IPS-18c (cell line): ENCODE results near the gene GPATCH1.
A peak's percentile ranks its signal among the peaks of the same experiment; 100 is the strongest.

ENCODE experiments used
- H3K4me3 ChIP-seq: 2 replicates; pipeline ENCODE4 v1.7.0; 2013; ENCODE audit warnings: low read depth, mild to moderate bottlenecking, low read length, moderate library complexity; ENCODE audit not compliant: insufficient read depth
- H3K9me3 ChIP-seq: one replicate; pipeline ENCODE4 v1.6.1; 2013; ENCODE audit warnings: mild to moderate bottlenecking, low read length, moderate library complexity; ENCODE audit not compliant: control insufficient read depth, insufficient read depth

GPATCH1 gene

DNA sequence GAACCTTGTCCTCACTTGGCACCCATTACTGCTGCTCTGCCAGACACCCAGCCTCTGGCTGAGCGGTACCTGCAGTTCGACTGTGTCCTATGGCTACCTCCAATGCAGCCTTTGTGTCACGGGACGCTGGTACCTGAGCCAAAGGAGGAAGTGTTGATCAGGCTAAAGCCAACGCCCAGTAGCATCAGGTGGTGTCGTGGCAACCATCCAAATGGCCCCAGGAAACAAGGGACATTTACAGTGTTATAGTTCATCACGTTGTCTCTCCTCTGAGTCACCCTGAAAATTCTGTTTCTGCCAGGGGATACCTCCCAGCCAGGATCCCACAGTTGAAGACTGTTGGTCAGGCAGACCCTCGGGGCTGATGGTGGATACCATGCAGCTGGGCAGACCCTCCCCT is 26.4 kb upstream of the GPATCH1 start:
- Histone ChIP-seq H3K9me3 (no peaks in the 10 kb centered on the region), H3K4me3 (no peak overlapping the region)

DNA sequence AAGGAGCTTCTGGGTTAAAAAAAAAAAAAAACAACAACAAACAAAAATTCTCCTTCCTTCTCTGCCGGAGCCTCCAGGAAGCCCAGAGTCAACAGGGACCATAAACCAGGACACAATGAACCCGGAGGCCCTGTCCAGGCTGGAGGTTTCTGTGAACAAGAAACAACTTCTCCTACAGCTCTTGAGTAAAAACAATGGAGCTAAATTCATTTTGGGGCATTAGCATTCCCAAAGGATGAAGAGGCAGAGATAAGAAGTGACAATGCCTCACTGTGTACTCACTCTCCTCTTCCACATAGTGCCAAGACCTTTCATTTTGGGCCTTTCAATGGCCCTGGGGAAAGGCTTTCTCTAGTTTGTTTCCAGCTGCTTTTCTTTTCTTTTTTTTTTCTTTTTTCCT is 25.3 kb upstream of the GPATCH1 start:
- H3K4me3 ChIP-seq: no peak overlapping the region
- no peaks in the 10 kb centered on the region for H3K9me3 ChIP-seq

DNA sequence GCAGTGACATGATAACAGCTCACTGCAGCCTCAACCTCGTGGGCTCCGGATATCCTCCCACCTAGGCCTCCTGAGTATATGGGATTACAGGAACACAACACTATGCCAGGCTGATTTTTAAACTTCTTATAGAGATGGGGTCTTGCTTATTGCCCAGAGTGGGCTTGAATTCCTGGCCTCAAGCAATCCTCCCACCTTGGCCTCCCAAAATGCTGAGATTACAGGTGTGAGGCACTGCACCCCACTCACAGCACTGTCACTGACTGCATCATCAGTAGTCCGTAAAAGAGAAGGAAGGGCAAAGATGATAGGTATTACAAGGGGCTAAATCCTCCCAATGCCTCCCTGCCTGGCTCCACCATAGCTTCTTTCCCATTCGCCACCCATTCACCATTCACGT is 20.4 kb upstream of the GPATCH1 start:
- Histone ChIP-seq H3K9me3 (no peaks in the 10 kb centered on the region), H3K4me3 (no peak overlapping the region)

DNA sequence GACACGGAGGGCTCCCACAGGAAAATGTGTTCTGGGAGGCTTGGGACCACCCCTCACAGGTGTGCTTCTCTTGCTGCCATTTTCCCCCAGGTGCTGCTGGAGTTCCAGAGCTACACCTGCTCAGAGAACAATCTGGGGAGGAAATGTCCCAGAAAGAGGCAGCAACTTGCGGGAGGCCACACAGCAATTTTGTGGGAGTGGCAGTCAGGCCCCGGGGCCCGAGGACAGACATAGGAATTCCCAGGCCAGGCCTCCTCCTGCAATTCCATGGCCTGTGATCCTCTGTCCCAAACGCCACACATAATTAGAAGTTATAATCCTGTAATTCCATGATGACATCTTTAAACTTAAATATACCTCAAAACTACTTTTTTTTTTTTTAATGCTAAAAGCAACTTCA is 18.1 kb upstream of the GPATCH1 start:
- Histone ChIP-seq H3K4me3 (0 out of 2 replicates have a peak overlapping the region, but pooled peaks have one; percentile 38), H3K9me3 (no peaks in the 10 kb centered on the region)

DNA sequence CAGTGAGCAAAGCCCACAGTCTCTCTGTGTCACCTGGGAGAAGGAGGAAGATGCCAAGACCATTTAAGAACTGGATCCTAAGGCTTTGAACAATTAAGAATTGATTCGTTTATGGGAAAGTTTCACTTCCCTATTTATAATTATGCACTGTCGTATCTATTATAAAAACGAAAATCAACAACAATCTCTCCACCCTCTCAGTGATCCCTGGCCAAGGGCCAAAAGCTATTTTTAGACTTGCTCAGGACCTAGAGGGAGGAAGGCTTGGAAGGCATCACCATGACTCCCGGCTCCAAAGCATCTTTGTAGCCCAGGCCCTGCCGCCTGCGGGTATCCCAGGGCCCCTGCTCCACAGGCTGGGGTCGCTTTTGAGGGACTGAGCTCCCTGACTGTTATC is 17.6 kb upstream of the GPATCH1 start:
- Histone ChIP-seq H3K9me3 (no peaks in the 10 kb centered on the region), H3K4me3 (peak overlapping the region; percentile 38; the same call in 1 of the 2 replicates)

DNA sequence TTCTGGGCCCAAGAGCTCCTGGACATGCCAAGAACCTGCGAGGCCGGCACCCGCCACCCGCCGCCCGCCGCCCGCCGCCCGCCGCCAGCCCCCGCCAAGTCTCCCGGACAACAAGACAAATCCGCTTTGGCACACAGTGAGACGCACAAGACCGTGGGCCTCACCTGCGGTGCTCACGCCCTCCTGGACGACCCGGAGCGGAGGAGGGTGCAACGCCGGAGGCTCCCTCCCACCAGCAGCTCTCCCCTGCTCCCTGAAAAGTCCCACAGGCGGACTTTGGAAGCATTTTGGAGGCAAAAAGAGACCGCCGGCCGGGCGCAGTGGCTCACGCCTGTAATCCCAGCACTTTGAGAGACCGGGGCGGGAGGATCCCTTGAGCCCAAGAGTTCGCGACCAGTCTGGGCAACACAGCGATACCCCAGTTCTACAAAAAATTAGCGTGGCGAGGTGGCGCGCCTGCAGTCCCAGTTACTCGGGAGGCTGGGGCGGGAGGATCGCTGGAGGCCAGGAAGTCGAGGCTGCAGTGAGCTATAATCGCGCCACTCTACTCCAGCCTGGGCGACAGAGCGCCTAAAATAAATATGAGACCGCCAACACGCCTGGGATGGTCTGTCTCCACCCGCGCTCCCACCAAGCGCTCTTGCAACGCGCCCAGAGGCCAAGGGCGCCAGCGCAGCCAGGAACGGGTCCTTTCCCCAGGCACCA is 17.1 kb upstream of the GPATCH1 start:
- Histone ChIP-seq H3K9me3 (no peaks in the 10 kb centered on the region), H3K4me3 (peak overlapping the region; percentile 75)

DNA sequence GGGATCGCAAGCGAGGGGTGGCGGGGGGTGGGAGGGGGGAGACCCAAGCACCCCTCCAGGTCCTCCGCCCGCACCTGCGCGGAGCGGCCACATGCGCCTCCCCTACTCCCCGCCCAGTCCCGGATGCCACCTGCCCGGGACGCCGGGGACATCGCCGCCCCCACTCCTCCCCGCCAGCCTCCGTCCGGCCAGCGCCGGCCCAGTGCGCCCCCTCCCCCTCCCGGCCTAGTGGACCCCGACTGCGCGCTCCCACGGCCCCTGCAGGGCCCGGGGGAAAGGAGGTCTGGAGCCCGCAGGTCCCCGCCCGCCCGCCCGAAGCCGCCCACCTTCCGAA is 16.6 kb upstream of the GPATCH1 start:
- H3K4me3 ChIP-seq: peak overlapping the region; percentile 75; the same call in 1 of the 2 replicates
- H3K9me3 ChIP-seq: no peaks in the 10 kb centered on the region

DNA sequence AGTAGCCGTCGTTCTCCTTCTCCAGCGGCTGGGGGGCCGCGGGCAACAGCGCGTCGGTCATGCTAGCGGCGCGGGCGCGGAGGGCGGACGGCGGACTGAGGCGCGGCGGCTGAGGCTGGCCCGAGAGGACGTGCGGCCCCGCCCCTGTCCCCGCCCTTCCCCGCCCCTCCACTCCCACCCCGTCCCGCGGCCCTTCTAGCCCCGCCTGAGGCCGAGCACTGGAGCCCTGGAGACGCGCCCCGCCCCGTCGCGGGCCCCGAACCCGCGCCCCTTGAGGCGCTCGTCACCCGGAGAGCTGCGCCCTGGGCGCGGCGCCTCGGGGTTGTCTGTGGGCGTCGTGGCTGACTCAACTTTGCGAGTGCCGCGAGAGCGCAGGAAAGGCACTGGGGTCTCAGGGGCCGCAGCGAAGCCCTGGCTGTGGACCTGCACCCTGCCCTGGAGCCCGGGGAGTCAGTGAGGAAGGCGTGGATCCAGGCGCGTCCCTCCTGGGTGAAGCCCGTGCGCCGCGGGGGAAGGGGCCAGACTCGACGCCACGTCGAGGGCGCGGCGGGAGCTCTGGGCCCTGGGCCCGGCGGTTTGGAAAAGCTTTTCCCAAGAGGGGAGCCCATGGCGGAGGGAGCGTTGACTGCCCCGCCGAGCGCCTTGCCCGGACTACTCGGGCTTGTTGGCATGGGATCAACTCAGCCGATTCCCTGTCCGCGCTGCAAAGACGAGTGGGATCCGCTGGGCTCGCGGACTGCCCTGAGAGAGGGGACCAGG is 16.0 kb upstream of the GPATCH1 start, which contains the start of gene RHPN2:
Gene RHPN2, minus strand, starts transcription at position 97 of the 759 bp plus-strand sequence. Its CDS starts 36 bp downstream, at position 61.
- Histone ChIP-seq H3K9me3 (no peaks in the 10 kb centered on the region), H3K4me3 (peak within 1 kb of the TSS; percentile 77)

DNA sequence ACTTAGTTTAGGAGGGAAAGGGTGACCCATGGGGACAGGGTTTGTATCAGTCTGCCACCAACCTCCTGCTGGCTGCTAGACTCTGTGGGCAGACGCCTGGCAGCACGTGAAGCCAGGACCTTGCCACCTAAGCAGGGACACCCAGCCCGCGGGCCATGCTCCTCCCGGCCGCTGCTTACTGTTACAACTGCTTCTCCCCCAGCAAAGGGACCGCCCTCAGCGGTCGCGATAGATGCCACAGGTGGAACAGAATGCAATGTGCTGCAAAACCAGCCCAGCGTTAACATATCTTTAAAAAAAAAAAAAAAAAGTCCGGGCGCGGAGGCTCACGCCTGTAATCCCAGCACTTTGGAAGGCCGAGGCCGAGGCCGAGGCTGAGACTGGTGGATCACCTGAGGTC is 14.4 kb upstream of the GPATCH1 start:
- no peak overlapping the region for H3K4me3 ChIP-seq
- no peaks in the 10 kb centered on the region for H3K9me3 ChIP-seq

DNA sequence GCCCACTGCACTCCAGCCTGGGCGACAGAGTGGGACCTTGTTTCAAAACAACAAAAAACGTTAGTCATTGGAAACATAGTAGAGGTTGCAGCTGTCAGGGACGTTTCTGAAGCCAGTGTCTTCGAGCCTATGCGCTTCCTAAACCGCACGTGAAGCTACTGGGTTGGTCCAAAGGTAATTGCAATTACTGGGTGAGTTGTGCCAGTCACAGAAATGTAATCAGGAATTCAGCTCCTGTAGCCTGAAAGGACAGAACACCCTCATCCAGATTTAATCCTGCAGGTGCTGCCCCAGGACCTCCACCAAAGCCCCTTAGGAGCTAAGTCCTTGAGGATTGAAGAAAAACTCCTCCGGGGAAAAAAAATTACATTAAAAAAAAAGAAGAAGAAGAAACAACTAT is 13.9 kb upstream of the GPATCH1 start:
- Histone ChIP-seq H3K9me3 (no peaks in the 10 kb centered on the region), H3K4me3 (no peak overlapping the region)

DNA sequence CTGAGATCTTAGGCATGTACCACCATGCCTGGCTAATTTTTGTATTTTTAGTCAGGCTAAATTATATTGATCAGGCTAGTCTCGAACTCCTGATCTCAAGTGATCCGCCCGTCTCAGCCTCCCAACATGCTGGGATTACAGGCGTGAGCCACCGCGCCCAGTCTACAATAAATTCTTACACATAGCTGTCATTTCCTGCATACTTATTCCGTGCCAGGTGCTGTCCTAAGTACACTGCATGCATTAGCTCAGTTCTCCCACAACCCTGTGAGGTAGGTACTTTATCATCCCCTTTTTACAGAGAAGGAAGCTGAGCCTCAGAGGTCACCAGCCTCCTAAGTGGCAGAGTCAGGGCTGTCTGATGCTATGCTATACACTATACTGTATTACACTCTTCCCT is 9.1 kb upstream of the GPATCH1 start:
- H3K4me3 ChIP-seq: no peak overlapping the region
- no peaks in the 10 kb centered on the region for H3K9me3 ChIP-seq

DNA sequence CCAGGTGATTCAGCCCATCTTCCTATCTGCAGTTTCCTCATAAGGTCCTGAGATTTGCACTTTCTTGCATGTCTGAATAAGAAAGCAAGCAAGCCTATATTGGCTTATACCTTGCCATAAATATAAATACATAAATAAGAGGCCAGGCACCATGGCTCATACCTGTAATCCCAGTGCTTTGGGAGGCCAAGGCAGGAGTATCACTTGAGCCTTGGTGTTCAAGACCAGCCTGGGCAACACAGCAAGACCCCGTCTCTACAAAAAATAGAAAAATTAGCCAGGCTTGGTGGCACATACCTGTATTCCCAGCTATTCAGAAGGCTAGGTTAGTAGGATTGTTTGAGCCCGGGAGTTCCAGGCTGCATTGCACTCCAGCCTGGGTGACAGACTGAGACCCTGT is 5.5 kb upstream of the GPATCH1 start:
- no peaks in the 10 kb centered on the region for H3K9me3 ChIP-seq
- no peak overlapping the region for H3K4me3 ChIP-seq

DNA sequence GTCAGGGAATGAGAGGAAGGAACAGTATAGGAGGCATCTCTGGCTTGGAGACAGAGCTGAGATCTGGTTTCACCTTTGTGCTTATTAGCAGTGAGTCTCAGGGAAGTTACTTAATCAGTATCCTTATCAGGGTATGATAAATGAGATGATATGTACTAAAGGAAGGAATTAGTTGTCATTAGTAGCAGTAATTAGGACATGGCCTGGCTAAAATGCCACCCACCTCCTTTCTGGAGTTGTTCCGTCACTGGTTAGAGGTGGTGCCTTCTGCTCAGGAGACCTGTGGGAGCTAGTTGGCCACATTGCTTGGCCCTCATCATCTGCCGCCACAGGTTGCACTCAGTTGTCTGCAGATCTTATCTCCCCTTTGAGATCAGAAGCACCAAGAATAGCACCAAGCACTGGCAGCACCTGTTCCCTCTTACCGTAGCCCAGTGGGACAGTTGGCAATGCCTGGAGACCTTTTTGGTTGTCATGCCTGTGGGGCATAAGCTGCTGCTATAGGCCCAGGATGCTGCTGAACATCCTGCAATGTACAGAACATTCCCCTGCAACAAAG is 4.7 kb downstream of the GPATCH1 start:
- no peak overlapping the region for H3K4me3 ChIP-seq
- H3K9me3 ChIP-seq: peaks cover 4% of the 10 kb centered on the region

DNA sequence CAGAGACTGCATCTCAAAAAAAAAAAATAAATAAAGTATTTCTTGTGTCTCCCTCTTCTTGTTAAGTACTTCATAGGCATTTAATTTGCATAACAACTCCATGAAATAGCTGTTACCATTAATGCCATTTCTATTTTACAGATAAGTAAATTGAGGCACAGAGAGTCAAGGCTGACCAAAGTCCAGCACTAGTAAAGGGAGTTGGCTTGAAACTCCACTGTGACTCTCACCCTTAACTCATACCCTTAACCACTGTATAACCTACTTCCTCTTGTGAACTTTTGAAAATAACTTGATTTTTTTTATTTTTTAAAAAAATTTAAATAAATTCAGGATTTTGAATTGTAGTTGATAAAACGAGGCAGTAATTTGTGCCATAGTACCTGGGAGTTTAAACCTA is 6.0 kb downstream of the GPATCH1 start:
- no peaks in the 10 kb centered on the region for H3K9me3 ChIP-seq
- no peak overlapping the region for H3K4me3 ChIP-seq

DNA sequence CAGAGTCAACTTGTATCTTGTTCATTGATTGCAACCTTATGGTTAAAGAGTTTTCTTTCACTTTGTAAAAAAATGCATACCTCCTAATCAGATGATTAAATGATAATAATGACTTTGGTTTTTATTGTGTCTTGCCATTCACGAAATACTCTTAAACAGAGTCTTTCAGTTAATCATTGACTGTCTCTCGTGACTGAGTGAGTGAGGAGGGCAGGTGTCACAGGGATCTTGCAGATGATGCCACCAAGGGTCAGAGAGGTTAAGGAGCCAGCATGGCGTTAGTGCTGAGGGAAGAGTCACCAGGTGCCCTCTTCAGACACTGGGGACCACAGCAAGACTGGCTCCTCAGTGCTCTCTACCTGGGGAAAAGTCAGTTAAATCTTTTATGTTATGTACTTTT is 8.0 kb downstream of the GPATCH1 start:
- no peak overlapping the region for H3K4me3 ChIP-seq

DNA sequence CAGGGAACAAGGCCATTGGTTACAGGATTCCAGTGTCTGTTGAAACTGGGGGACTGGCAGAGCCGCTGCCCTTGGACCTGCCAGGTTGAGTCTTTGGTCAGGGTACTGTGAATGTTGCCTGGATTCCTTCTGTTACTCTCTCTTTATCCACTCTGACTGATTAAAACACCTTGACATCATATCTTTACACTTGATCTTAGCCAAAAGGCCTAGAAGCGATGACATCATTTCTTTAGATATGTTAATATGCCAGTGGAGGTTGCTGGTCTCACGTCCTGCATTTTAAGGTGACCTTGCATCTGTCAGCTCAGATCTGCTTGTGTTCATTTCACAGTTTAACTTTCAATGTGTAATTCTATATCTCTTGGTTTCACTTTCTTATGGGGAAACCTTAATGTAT is 9.2 kb downstream of the GPATCH1 start:
- Histone ChIP-seq H3K9me3 (no peaks in the 10 kb centered on the region), H3K4me3 (no peak overlapping the region)

More for the DNA sequence above, 8.0 kb downstream of the GPATCH1 start:
- no peaks in the 10 kb centered on the region for H3K9me3 ChIP-seq

DNA sequence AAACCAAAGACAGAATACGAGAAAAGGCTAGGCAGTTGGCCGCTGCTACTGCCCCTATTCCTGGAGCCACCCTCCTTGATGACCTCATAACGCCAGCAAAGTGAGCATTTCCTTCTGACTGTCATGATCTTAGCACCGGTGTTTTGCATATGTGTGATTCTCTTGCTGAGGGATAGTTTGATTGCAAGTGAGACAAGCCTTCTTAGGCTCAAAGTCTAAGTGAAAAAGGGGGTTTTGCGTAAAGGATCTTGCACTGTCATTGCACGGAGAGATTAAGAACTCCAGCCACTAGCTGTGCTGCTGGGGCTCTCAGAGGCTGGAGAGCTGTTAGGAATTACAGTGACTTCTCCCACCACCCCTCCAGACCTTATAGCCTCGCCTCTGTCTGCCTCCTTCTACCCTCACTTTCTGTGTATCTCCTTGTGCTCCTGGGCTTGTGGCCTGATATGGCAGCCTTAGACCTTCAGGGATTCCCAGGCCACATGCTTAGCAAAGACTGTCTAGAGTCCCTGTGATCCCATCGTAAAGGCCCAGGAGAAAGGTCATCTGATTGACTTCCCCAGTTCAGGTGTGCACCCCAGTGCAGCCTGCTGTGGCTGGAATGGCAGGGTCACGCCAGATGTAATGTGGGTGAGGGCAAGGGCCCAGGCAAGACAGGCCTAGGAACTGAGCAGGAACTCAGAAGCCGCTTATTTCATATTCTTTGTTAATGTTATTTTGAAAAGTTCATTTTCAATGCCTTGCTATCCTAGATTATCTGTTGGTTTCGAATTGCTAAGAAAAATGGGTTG is 12.6 kb downstream of the GPATCH1 start:
- H3K4me3 ChIP-seq: no peak overlapping the region
- H3K9me3 ChIP-seq: no peaks in the 10 kb centered on the region
